ENCODE results near the gene PGAM4.

- TF ChIP-seq CTCF (conservative IDR thresholded peaks at IDR 0.05; ENCODE audit: low read length) (no peak), EZH2phosphoT487 (IDR thresholded peaks at IDR 0.05; ENCODE audit: borderline replicate concordance, low read depth, low read length) (no peak)
Measured at GRCh38 chrX:78011846-78012245, 42.4 kb upstream of the PGAM4 start.

Data from OCI-LY7 (cell line).